Stomach (tissue), 9 donors: ENCODE results near the gene ARHGAP11A. TPM values are rescaled to one million over a fixed set of nuclear protein-coding genes. Genes with fewer than 3 reads are reported as not detected.
A peak's percentile ranks its signal among the peaks of the same experiment; 100 is the strongest.

ENCODE experiments used
- DNase-seq, 2 donors: peaks; one replicate each; pipeline versions ENCODE4 v3.0.0 to v3.0.0-alpha.2; 2013 to 2019
- H3K27ac ChIP-seq, 5 donors: fragments of 200-600 bp in 4 of 5; sonication (generic) in 4 of 5; one replicate each; pipeline ENCODE4 v1.5.1; 2013 to 2019; ENCODE audit warnings: mild to moderate bottlenecking in 1 of 5, moderate library complexity in 1 of 5
- H3K27me3 ChIP-seq, 3 donors: fragments of 200-600 bp; sonication (generic); one replicate each; pipeline ENCODE4 v1.5.1; 2017 to 2019; ENCODE audit warnings: mixed run types in 1 of 3
- H3K36me3 ChIP-seq, 4 donors: fragments of 200-600 bp; sonication (generic); 1 replicate in 3 of 4; 2 replicates in 1 of 4; pipeline ENCODE4 v1.5.1; 2016 to 2019
- H3K4me1 ChIP-seq, 4 donors: fragments of 200-600 bp; sonication (generic); one replicate each; pipeline ENCODE4 v1.5.1; 2016 to 2019
- H3K4me3 ChIP-seq, 4 donors: fragments of 200-600 bp; sonication (generic) in 3 of 4; one replicate each; pipeline ENCODE4 v1.5.1; 2016 to 2019; ENCODE audit warnings: mild to moderate bottlenecking in 1 of 4
- H3K9me3 ChIP-seq, 4 donors: fragments of 200-600 bp; sonication (generic); one replicate each; pipeline ENCODE4 v1.5.1; 2016 to 2019
- EP300 ChIP-seq: sonication (generic); formaldehyde crosslinking; IDR thresholded peaks from one replicate; pipeline ENCODE4 v1.6.1; 2017; ENCODE audit warnings: antibody characterized with exemption
- POLR2A ChIP-seq, 4 donors: fragments of 450-650 bp; IDR thresholded peaks; one replicate each; pipeline ENCODE4 v1.6.1; 2016; ENCODE audit warnings: antibody characterized with exemption in 4 of 4, control low read depth in 2 of 4, mild to moderate bottlenecking in 1 of 4, moderate library complexity in 1 of 4
- POLR2AphosphoS5 ChIP-seq, 3 donors: sonication (generic); formaldehyde crosslinking; IDR thresholded peaks; one replicate each; pipeline ENCODE4 v1.6.1; 2016; ENCODE audit warnings: antibody characterized with exemption in 3 of 3
- WGBS, 5 donors: extraction: QIAGEN DNeasy Blood & Tissue Kit in 3 of 5; methylation state at CpG; one replicate each; pipeline versions ENCODE4 v1.1.5 to v1.1.7; 2013 to 2018; 5-methylcytosine and 5-hydroxymethylcytosine counted together
- intact Hi-C: fragments of 100-400 bp; cut with DNase I; formaldehyde crosslinking; loops from one replicate; pipeline ENCODE4 v1.15.1; 2023; ENCODE audit warnings: low total_unique reads
- polyA plus RNA-seq, 3 donors: library from polyadenylated mRNA; stranded (reverse); fragments of 200-250 nt; gene quantifications; one replicate each; pipeline ENCODE4 v1.2.3, GENCODE V29; 2013
- total RNA-seq, 5 donors: library from RNA; depleted of rRNA; stranded (reverse); fragments of >200 nt; gene quantifications; one replicate each; pipeline versions ENCODE4 v1.1.0 to v1.2.3, GENCODE V29; 2014 to 2016
- TF ChIP-seq, protein P1 (sequence below), 7 experiments: fragments of 450-650 bp in 4 of 7; fragments of 200-600 bp in 3 of 7; sonication (generic) in 3 of 7; IDR thresholded peaks; one replicate each; pipeline ENCODE4 v1.5.1; 2016 to 2019; ENCODE audit warnings: antibody characterized with exemption in 7 of 7, control low read depth in 2 of 7, mild to moderate bottlenecking in 1 of 7
- donor health status: healthy with polysubstance abuse.
- donor health status: Bipolar disorder and iron deficiency.
- donor health status: healthy.

ARHGAP11A gene
- total and polyA plus RNA-seq, 8 donors = 2.2 to 13.9 (median 6.2) TPM

- intact Hi-C loops = no loop called here
- H3K36me3 ChIP-seq = no peaks in the 10 kb centered on the region
- H3K9me3 ChIP-seq = no peaks in the 10 kb centered on the region
- no peak overlapping the region for H3K27ac ChIP-seq
- 49 to 67% (median 52%) methylated on average over 5 of the region's 5 CpGs for WGBS, 5 donors
- TF ChIP-seq, protein P1, sequence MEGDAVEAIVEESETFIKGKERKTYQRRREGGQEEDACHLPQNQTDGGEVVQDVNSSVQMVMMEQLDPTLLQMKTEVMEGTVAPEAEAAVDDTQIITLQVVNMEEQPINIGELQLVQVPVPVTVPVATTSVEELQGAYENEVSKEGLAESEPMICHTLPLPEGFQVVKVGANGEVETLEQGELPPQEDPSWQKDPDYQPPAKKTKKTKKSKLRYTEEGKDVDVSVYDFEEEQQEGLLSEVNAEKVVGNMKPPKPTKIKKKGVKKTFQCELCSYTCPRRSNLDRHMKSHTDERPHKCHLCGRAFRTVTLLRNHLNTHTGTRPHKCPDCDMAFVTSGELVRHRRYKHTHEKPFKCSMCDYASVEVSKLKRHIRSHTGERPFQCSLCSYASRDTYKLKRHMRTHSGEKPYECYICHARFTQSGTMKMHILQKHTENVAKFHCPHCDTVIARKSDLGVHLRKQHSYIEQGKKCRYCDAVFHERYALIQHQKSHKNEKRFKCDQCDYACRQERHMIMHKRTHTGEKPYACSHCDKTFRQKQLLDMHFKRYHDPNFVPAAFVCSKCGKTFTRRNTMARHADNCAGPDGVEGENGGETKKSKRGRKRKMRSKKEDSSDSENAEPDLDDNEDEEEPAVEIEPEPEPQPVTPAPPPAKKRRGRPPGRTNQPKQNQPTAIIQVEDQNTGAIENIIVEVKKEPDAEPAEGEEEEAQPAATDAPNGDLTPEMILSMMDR (IDR thresholded peaks at IDR 0.05) = no peak
- TF ChIP-seq POLR2AphosphoS5 (IDR thresholded peaks at IDR 0.05) = no peak
- no peak for TF ChIP-seq POLR2A (IDR thresholded peaks at IDR 0.05)
- TF ChIP-seq EP300 = no peak
- no peaks in the 10 kb centered on the region for H3K27me3 ChIP-seq
- DNase-seq = no peak
- no peak overlapping the region for H3K4me3 ChIP-seq
- H3K4me1 ChIP-seq = peaks cover 0 to 12% (median 5%) of the 10 kb centered on the region in 4 donors
These were observed 62.0 kb downstream of the ARHGAP11A start for GRCh38 chr15:32677238-32677750.

DNA sequence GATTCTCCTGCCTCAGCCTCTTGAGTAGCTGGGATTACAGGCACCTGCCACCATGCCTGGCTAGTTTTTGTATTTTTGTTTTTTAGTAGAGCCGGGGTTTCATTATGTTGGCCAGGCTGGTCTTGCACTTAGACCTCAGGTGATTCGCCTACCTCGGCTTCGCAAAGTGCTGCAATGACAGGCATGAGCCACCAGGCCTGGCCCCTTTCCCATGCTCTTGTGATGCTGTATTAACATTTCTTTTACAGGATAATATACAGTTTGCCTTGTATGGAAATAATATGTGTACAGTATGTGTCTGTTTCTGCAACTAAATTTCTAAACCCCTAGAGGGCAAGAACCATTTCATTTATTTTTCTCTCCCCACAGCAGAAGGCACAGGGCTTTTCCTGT, 64.0 kb downstream of the ARHGAP11A start:
- WGBS, 5 donors = 86 to 96% (median 94%) methylated on average over 4 of the region's 4 CpGs
- Histone ChIP-seq H3K27ac (no peak overlapping the region), H3K4me1 (peaks cover 0 to 18% (median 8%) of the 10 kb centered on the region in 4 donors), H3K4me3 (no peak overlapping the region), H3K27me3 (no peaks in the 10 kb centered on the region), H3K9me3 (no peaks in the 10 kb centered on the region), H3K36me3 (no peaks in the 10 kb centered on the region)
- TF ChIP-seq, protein P1 (IDR thresholded peaks at IDR 0.05) = no peak
- no peak for TF ChIP-seq POLR2A (IDR thresholded peaks at IDR 0.05)
- TF ChIP-seq EP300 = no peak
- no peak for TF ChIP-seq POLR2AphosphoS5 (IDR thresholded peaks at IDR 0.05)
- intact Hi-C loops = no loop called here
- no peak for DNase-seq

DNA sequence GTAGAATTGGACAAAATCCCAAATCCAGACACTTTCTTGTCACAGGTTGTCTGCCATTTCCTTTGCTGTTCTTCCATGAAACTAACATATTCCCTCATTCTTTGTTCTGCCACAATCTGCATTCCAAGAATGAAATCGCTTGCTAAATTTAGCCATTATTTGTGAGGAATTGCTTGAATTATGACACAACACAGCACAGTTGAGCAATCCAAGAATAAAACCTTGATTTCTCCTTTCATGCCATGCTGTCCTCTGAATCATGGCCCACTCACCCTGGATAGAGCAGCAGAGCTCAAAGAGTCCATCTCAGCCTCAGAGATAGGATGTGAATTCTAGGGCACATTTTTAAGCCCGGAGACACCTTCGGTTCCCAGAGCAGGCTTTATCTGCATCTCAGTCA, 67.3 kb downstream of the ARHGAP11A start:
- no peak overlapping the region for H3K27ac ChIP-seq
- TF ChIP-seq POLR2A (IDR thresholded peaks at IDR 0.05) (no peak), POLR2AphosphoS5 (IDR thresholded peaks at IDR 0.05) (peak in 1 of 3 donors; percentile 45), EP300 (no peak)
- no peaks in the 10 kb centered on the region for H3K9me3 ChIP-seq
- intact Hi-C loops = no loop called here
- no peak for DNase-seq
- H3K4me3 ChIP-seq = no peak overlapping the region
- peaks cover 0 to 10% (median 4%) of the 10 kb centered on the region in 4 donors for H3K4me1 ChIP-seq
- H3K36me3 ChIP-seq = no peaks in the 10 kb centered on the region
- WGBS, 5 donors = 91 to 96% (median 92%) methylated on average over 3 of the region's 3 CpGs
- no peaks in the 10 kb centered on the region for H3K27me3 ChIP-seq

DNA sequence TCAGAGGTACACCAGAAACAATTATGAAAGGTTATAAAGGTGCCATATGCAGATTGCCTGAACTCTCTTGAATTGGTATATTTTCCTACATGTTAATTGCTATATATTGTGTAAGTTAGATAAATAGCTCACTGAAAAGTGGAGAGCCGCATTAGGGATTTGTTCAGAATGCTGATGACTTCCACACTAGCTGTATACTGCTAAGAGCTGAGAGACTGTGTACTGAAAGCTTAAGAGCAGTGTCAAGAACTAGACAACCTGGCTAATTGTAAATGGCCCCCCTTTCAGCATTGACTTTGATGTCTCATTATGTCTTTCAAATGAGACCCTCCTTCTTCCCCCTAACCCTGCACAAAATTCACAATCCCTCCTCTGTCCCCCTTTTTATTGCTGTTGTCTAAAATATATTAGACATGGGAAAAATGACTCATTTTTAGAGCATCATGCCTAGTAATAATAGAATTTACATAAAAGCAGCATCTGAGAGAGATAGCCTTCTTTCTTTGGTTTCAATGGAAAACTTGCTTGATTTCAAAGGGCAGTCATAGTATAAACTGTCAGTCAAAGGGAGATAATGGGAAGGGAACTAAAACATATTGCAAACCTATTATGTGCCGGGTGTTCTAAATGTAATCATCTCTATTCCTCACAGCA, 67.8 kb downstream of the ARHGAP11A start:
- no peaks in the 10 kb centered on the region for H3K27me3 ChIP-seq
- 86 to 96% (median 93%) methylated on average over 2 of the region's 2 CpGs for WGBS, 5 donors
- peaks cover 0 to 10% (median 4%) of the 10 kb centered on the region in 4 donors for H3K4me1 ChIP-seq
- H3K36me3 ChIP-seq = no peaks in the 10 kb centered on the region
- no peak overlapping the region for H3K4me3 ChIP-seq
- no peaks in the 10 kb centered on the region for H3K9me3 ChIP-seq
- no peak for DNase-seq
- TF ChIP-seq POLR2A (IDR thresholded peaks at IDR 0.05) (no peak), POLR2AphosphoS5 (IDR thresholded peaks at IDR 0.05) (no peak), EP300 (no peak)
- TF ChIP-seq, protein P1 (IDR thresholded peaks at IDR 0.05) = no peak
- intact Hi-C loops = no loop called here
- H3K27ac ChIP-seq = no peak overlapping the region
